Astrocyte (in vitro differentiated cells and primary cell): ENCODE data around the gene LIPM.

Experiments
- CTCF ChIP-seq: IDR thresholded peaks from 2 replicates; pipeline ENCODE4 v1.5.1; 2011; ENCODE audit warnings: low read depth, mild to moderate bottlenecking, inconsistent platforms, low read length, moderate library complexity; ENCODE audit not compliant: insufficient read depth
- EZH2 ChIP-seq: IDR thresholded peaks from 2 replicates; pipeline ENCODE4 v1.6.1; 2012; ENCODE audit warnings: mild to moderate bottlenecking, low read length, inconsistent platforms; ENCODE audit not compliant: insufficient read depth

- TF ChIP-seq CTCF (no peak), EZH2 (no peak)
These were observed 38.4 kb upstream of the LIPM start for GRCh38 chr10:88764110-88764509.
